Heart right ventricle (tissue), 16 donors: ENCODE measurements around the gene ACSF2. TPM values are rescaled to one million over a fixed set of nuclear protein-coding genes. Genes with fewer than 3 reads are reported as not detected.
"Not testable (repeated sequence)": the region's sequence is repeated elsewhere in the genome, so short reads cannot be mapped to it uniquely, and the experiment has no call there.

ENCODE experiments used
- ATAC-seq, 8 donors: fragments of 200-7000 bp; cut with Tn5 transposase; one replicate each; pipeline ENCODE4 v1.9.1; 2020; ENCODE audit warnings: mild to moderate bottlenecking in 8 of 8, moderate library complexity in 8 of 8, moderate number of reproducible peaks in 1 of 8
- DNase-seq, 2 donors: peaks; one replicate each; pipeline ENCODE4 v3.0.0-alpha.2; 2020
- H3K27ac ChIP-seq, 10 donors: fragments of 200-600 bp; sonication (generic) in 2 of 10; one replicate each; pipeline versions ENCODE4 v1.5.0 to v1.8.0; 2020 to 2022; ENCODE audit warnings: mild to moderate bottlenecking in 3 of 10
- H3K27me3 ChIP-seq, 7 donors: fragments of 200-600 bp; one replicate each; pipeline ENCODE4 v1.8.0; 2021 to 2022; ENCODE audit warnings: mild to moderate bottlenecking in 2 of 7
- H3K36me3 ChIP-seq, 9 donors: fragments of 200-600 bp; sonication (generic) in 1 of 9; one replicate each; pipeline versions ENCODE4 v1.5.0 to v1.8.0; 2020 to 2022; ENCODE audit warnings: mild to moderate bottlenecking in 2 of 9
- H3K4me1 ChIP-seq, 9 donors: fragments of 200-600 bp; sonication (generic) in 1 of 9; one replicate each; pipeline versions ENCODE4 v1.5.0 to v1.8.0; 2020 to 2022; ENCODE audit warnings: mild to moderate bottlenecking in 4 of 9
- H3K4me3 ChIP-seq, 10 donors: fragments of 200-600 bp; sonication (generic) in 2 of 10; one replicate each; pipeline versions ENCODE4 v1.5.0 to v1.8.0; 2020 to 2022; ENCODE audit warnings: mild to moderate bottlenecking in 7 of 10, moderate library complexity in 2 of 10
- H3K9me3 ChIP-seq, 11 donors: fragments of 200-600 bp in 10 of 11; sonication (generic) in 2 of 11; one replicate each; pipeline versions ENCODE4 v1.5.0 to v1.8.0; 2013 to 2022; ENCODE audit warnings: mild to moderate bottlenecking in 2 of 11, control low read depth in 1 of 11, moderate library complexity in 1 of 11
- CTCF ChIP-seq, 9 donors: fragments of 200-600 bp; sonication (generic) in 2 of 9; IDR thresholded peaks; one replicate each; pipeline versions ENCODE4 v1.5.0 to v1.8.0; 2021 to 2022; ENCODE audit warnings: antibody characterized with exemption in 9 of 9, mild to moderate bottlenecking in 5 of 9, moderate library complexity in 1 of 9
- WGBS, 2 donors: extraction: QIAGEN DNeasy Blood & Tissue Kit; methylation state at CpG; one replicate each; pipeline ENCODE4 v1.1.7; 2013; ENCODE audit warnings: inconsistent platforms in 1 of 2; 5-methylcytosine and 5-hydroxymethylcytosine counted together
- intact Hi-C, 10 donors: fragments of 100-400 bp; cut with DNase I; formaldehyde crosslinking; loops; one replicate each; pipeline versions ENCODE4 v1.11.1 to v1.14.2; 2022
- polyA plus RNA-seq, 2 donors: library from polyadenylated mRNA; stranded (reverse); fragments of 200-250 nt; gene quantifications; one replicate each; pipeline ENCODE4 v1.2.3, GENCODE V29; 2013
- total RNA-seq, 10 donors: library from RNA; stranded (reverse); fragmentation: NEBNext Ultra II Directional in 3 of 10; extraction: Animal tissue kit (Norgen Biotek cat#: 25700) in 3 of 10; gene quantifications; one replicate each; pipeline versions ENCODE4 v1.2.1 to v1.2.4, GENCODE V29; 2021 to 2023
- donor health status: Arrhythmogenic right ventricular cardiomyopathy.
- donor health status: ischemic (EF 13 %, LVEDD 7.1; RV severe dilation, severe dysfunction).
- donor health status: healthy with polysubstance abuse.
- donor health status: DM: no; HTN: yes; CAD: no.
- donor health status: DM: no; HTN: no; CAD: no.
- donor health status: ischemic (EF 25% LVEDD 6.9; RV normal size, moderate dysfunction).
- donor health status: ischemic (EF 25% LVEDD 5.7; RV mildly dilated, moderate dysfunction).
- donor health status: healthy.
- donor health status: DM: yes; HTN: yes; CAD: no.
- donor health status: Ischemic cardiomyopathy.
- donor health status: ischemic (EF 35%, LVEDD 5.7; RV mildly dilated, moderate dysfunction).
- donor health status: nonischemic (EF 11% LVEDD 7.7; RV severe dilation, severe dysfunction).
- donor health status: DM: yes; HTN: yes; CAD: no.
- donor health status: PGD.
- donor health status: ischemic (EF 29% LVEDD 5.4; RV normal size, mild dysfunction).
- donor health status: nonischemic (EF 23%, LVEDD 6.1; RV moderate dilation, normal function).

ACSF2 gene
- total and polyA plus RNA-seq, 12 donors: 7.9 to 45.0 (median 19.7) TPM

GRCh38 chr17:50394711-50395110 is 31.3 kb upstream of the ACSF2 start:
- no peak for DNase-seq
- no peak for ATAC-seq
- Histone ChIP-seq H3K4me1 (peaks cover 2 to 32% (median 22%) of the 10 kb centered on the region in 9 donors), H3K4me3 (no peak overlapping the region), H3K9me3 (no peaks in the 10 kb centered on the region), H3K36me3 (peaks cover 0 to 57% (median 45%) of the 10 kb centered on the region in 9 donors), H3K27me3 (no peaks in the 10 kb centered on the region), H3K27ac (no peak overlapping the region)
- no peak for TF ChIP-seq CTCF (IDR thresholded peaks at IDR 0.05)
- intact Hi-C loops: no loop called here
- 18 to 24% methylated on average over 3 of the region's 3 CpGs for WGBS, 2 donors

- Histone ChIP-seq H3K27me3 (no peaks in the 10 kb centered on the region), H3K4me3 (peak overlapping the region; percentile 67 to 100 (median 90)), H3K4me1 (peaks cover 2 to 32% (median 22%) of the 10 kb centered on the region in 9 donors), H3K27ac (peak overlapping the region in 9 of 10 donors; percentile 54 to 91 (median 88)), H3K9me3 (no peaks in the 10 kb centered on the region), H3K36me3 (peaks cover 0 to 40% (median 29%) of the 10 kb centered on the region in 9 donors)
- ATAC-seq (peak in 7 of 8 donors; percentile 13 to 58 (median 38)), DNase-seq (peak in 1 of 2 donors; percentile 29)
- no peak for TF ChIP-seq CTCF (IDR thresholded peaks at IDR 0.05)
- intact Hi-C loops: loop anchor here in 1 of 10 donors (1.0 kb wide), 1 partner anchor 83 kb away; no protein-coding TSS in a partner anchor
- WGBS, 2 donors: 8% methylated on average over 30 of the region's 30 CpGs
Measured at GRCh38 chr17:50396261-50397110, 29.5 kb upstream of the ACSF2 start.

- DNase-seq: peak; percentile 88 to 92
- intact Hi-C loops: loop anchor here in 1 of 10 donors (1.0 kb wide), 1 partner anchor 82 kb away; no protein-coding TSS in a partner anchor
- H3K27me3 ChIP-seq: no peaks in the 10 kb centered on the region
- H3K36me3 ChIP-seq: peaks cover 0 to 31% (median 22%) of the 10 kb centered on the region in 9 donors
- peak; percentile 90 to 100 (median 99) for TF ChIP-seq CTCF (IDR thresholded peaks at IDR 0.05)
- H3K27ac ChIP-seq: peak within 1 kb of the TSS in 9 of 10 donors; percentile 54 to 91 (median 88)
- WGBS, 2 donors: 0 to 1% methylated on average over 66 to 70 of the region's 70 CpGs
- peak; percentile 97 to 98 (median 98) for ATAC-seq
- H3K4me3 ChIP-seq: peak within 1 kb of the TSS; percentile 67 to 100 (median 90)
- peaks cover 2 to 32% (median 22%) of the 10 kb centered on the region in 9 donors for H3K4me1 ChIP-seq
- no peaks in the 10 kb centered on the region for H3K9me3 ChIP-seq
Measured at GRCh38 chr17:50397111-50397918, 28.7 kb upstream of the ACSF2 start, which contains the start of gene LRRC59. Gene LRRC59, minus strand, starts transcription at chr17:50397523. Its CDS starts 206 bp downstream, at chr17:50397317.

GRCh38 chr17:50397919-50398285 is 28.1 kb upstream of the ACSF2 start:
- Histone ChIP-seq H3K36me3 (peaks cover 0 to 26% (median 17%) of the 10 kb centered on the region in 9 donors), H3K9me3 (no peaks in the 10 kb centered on the region), H3K27me3 (no peaks in the 10 kb centered on the region), H3K4me3 (peak overlapping the region in 9 of 10 donors; percentile 67 to 100 (median 95)), H3K4me1 (peaks cover 2 to 32% (median 22%) of the 10 kb centered on the region in 9 donors), H3K27ac (peak overlapping the region in 3 of 10 donors; percentile 79 to 90 (median 88))
- TF ChIP-seq CTCF (IDR thresholded peaks at IDR 0.05): no peak
- WGBS, 2 donors: 53 to 56% methylated on average over 9 of the region's 9 CpGs
- ATAC-seq: peak in 1 of 8 donors; percentile 7
- intact Hi-C loops: loop anchor here in 1 of 10 donors (1.0 kb wide), 1 partner anchor 81 kb away; no protein-coding TSS in a partner anchor
- no peak for DNase-seq

GRCh38 chr17:50398672-50399071 is 27.3 kb upstream of the ACSF2 start:
- H3K27ac ChIP-seq, DNase-seq, H3K27me3 ChIP-seq, intact Hi-C loops, ATAC-seq, H3K4me3 ChIP-seq, H3K9me3 ChIP-seq: not testable (repeated sequence)
- WGBS, 2 donors: 94 to 99% methylated on average over 3 of the region's 3 CpGs
- Histone ChIP-seq H3K36me3 (peaks cover 0 to 18% (median 11%) of the 10 kb centered on the region in 9 donors), H3K4me1 (peaks cover 2 to 32% (median 22%) of the 10 kb centered on the region in 9 donors)

GRCh38 chr17:50399591-50399990 is 26.4 kb upstream of the ACSF2 start:
- H3K27ac ChIP-seq, H3K4me3 ChIP-seq, H3K9me3 ChIP-seq, intact Hi-C loops, H3K36me3 ChIP-seq, ATAC-seq, DNase-seq, H3K27me3 ChIP-seq: not testable (repeated sequence)
- WGBS, 2 donors: 93 to 95% methylated on average over 8 of the region's 8 CpGs
- peaks cover 2 to 28% (median 22%) of the 10 kb centered on the region in 9 donors for H3K4me1 ChIP-seq
